Astrocyte of the cerebellum (primary cell): Measurements from ENCODE around the gene NECAB2.

Source experiments
- DNase-seq: peaks from one replicate; pipeline ENCODE4 v3.0.0-alpha.2; 2011; ENCODE audit warnings: low read depth
- H3K4me3 ChIP-seq: 2 replicates; pipeline ENCODE4 v1.5.1; 2011; ENCODE audit warnings: mild to moderate bottlenecking, low read depth, low read length, moderate library complexity
- in situ Hi-C: cut with HindIII; loops from 2 replicates; pipeline ENCODE4 v1.10.0; 2017; ENCODE audit warnings: low sequenced_read_pairs
- TF ChIP-seq, protein P1 (sequence below): IDR thresholded peaks from 2 replicates; pipeline ENCODE4 v1.5.1; 2012; ENCODE audit warnings: low read length, low read depth, moderate library complexity, mild to moderate bottlenecking; ENCODE audit errors: missing control alignments

Gene NECAB2

GRCh38 chr16:84038469-84038868, 70.4 kb downstream of the NECAB2 start:
- in situ Hi-C loops = no loop called here
- DNase-seq = no peak
- H3K4me3 ChIP-seq = no peak overlapping the region
- TF ChIP-seq, protein P1, sequence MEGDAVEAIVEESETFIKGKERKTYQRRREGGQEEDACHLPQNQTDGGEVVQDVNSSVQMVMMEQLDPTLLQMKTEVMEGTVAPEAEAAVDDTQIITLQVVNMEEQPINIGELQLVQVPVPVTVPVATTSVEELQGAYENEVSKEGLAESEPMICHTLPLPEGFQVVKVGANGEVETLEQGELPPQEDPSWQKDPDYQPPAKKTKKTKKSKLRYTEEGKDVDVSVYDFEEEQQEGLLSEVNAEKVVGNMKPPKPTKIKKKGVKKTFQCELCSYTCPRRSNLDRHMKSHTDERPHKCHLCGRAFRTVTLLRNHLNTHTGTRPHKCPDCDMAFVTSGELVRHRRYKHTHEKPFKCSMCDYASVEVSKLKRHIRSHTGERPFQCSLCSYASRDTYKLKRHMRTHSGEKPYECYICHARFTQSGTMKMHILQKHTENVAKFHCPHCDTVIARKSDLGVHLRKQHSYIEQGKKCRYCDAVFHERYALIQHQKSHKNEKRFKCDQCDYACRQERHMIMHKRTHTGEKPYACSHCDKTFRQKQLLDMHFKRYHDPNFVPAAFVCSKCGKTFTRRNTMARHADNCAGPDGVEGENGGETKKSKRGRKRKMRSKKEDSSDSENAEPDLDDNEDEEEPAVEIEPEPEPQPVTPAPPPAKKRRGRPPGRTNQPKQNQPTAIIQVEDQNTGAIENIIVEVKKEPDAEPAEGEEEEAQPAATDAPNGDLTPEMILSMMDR = no peak

DNA sequence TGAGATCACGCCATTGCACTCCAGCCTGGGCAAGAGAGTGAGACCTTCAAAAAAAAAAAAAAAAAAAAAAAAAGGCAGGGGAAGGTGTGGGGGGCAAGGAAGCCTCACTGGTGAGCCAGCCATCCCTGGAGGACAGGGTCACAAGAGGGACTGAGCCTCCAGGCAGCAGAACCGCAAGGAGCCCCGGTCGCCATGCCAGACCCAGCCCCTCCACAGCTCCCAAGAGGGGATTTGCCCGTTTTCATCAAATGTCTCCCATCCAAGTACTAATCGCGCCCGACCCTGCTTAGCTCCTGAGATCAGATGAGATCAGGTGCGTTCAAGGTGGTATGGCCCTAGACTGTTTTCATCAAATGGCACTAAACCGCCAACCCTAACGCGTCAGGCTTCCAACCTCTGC, 71.7 kb downstream of the NECAB2 start:
- no peak overlapping the region for H3K4me3 ChIP-seq
- TF ChIP-seq, protein P1 = no peak
- in situ Hi-C loops = no loop called here
- no peak for DNase-seq

DNA sequence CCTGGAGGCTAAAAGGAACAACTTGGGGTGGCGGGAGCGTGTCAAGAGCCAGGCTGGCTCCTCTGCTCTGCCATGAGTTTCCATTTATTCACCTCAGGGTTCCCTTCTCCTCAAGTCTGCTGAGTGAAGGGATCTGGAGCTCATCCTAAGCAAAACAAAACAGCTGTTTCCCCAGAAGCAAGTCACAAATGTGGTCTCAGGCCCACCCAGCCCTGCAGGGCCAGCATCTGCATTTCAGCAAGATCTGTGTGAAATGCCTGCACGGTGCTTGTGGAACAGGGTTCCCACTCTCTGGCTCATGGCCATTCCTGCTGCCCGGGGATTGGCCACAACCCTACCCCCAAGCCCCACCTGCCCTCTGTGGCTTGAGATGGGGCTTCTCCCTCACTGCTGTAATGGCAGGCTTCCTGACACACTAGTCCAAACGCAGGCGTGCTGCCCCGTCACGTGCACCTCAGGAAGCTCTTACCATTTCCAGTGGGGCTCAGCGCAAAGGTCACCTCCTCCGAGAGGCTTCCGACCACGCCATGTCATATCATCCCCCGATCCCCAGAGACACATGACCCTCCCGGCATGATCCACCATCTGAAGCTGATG, 72.3 kb downstream of the NECAB2 start:
- no peak overlapping the region for H3K4me3 ChIP-seq
- in situ Hi-C loops = no loop called here
- no peak for DNase-seq
- TF ChIP-seq, protein P1 = no peak

GRCh38 chr16:84040823-84041820, 73.1 kb downstream of the NECAB2 start:
- no peak for DNase-seq
- in situ Hi-C loops = no loop called here
- H3K4me3 ChIP-seq = no peak overlapping the region
- TF ChIP-seq, protein P1 = no peak

- TF ChIP-seq, protein P1 = no peak
- no peak for DNase-seq
- in situ Hi-C loops = no loop called here
- no peak overlapping the region for H3K4me3 ChIP-seq
These were observed 73.8 kb downstream of the NECAB2 start for GRCh38 chr16:84041881-84042280.

DNA sequence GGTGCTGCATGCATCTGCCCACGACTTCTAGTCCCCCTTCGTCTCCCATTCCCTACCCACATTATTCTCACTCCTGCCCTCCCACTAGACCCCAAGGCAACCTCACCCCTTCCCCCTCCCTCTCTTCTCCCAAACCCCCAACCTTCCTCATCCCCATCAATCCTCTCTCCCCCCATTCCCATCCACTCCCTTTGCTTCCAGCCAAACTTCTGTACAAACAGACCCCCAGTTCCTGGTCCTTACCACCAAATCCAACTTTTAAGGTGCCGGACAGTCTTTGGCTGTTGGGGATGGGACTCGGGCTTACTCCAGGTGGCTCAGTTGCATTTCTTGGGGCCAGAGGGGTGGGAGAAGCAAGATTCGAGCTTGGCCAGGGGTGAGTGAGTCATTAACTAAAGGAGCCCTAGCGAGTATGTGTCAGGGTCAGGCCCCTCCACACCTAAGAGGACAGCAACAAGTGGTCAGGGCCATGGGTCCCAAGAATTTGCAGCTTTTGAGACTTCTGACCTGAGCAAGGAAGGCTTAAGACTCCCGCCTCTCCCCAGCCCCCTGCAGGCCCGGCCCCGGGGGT, 74.3 kb downstream of the NECAB2 start, which contains the start of gene SLC38A8:
SLC38A8 (minus strand) TSS at position 488 of the 571 bp plus-strand sequence. CDS start 638 bp downstream, outside the sequence.
- DNase-seq = no peak
- in situ Hi-C loops = no loop called here
- TF ChIP-seq, protein P1 = no peak
- no peak within 1 kb of the TSS for H3K4me3 ChIP-seq
